ENCODE results near the gene DAB2. TPM values are rescaled to one million over a fixed set of nuclear protein-coding genes. Genes with fewer than 3 reads are reported as not detected.

Gene DAB2
- total RNA-seq, 1 donor from 2014 or later: 242 TPM

DNA sequence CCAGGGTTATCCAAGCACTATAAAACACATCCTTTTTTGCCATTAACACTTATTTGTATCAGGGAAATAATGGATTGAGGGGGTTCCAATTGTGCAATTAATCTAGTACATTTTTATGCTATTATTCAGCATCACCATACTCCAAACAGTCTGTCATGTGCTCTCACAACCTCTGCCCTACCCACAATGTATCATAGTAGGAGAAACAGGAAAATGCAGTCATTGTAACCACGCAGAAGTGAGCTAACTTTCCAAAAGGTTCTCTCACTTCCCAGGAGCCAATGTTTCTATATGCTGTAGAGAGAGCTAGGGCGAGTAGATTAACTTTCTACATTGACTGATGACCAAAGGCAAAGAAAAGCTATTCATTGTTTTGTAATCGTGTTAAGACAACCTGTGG is 29.8 kb downstream of the DAB2 start:
- DNase-seq (ENCODE audit: extremely low read depth, low read depth, low spot score): no peak

GRCh38 chr5:39390945-39391344 is 33.8 kb downstream of the DAB2 start:
- no peak for DNase-seq (ENCODE audit: extremely low read depth, low read depth, low spot score)

- no peak for DNase-seq (ENCODE audit: extremely low read depth, low read depth, low spot score)
Measured at GRCh38 chr5:39387293-39387692, 37.5 kb downstream of the DAB2 start.

DNA sequence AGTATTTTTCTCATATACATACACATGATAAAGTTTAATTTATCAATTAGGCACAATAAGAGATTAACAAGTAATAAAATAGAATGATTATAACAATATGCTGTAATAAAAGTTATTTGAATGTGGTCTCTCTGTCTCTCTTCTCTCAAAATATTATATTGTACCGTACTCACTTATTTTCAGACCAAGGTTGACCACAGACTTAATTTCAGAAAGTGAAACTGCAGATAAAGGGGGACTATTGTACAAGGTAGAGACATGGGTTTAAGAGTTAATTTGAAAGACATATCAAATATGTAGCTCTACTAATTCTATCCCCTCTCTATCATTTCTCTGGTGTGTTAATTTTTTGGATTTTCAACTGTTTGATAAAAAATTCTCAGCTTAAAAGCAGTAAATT is 40.5 kb downstream of the DAB2 start:
- no peak for DNase-seq (ENCODE audit: extremely low read depth, low read depth, low spot score)

DNA sequence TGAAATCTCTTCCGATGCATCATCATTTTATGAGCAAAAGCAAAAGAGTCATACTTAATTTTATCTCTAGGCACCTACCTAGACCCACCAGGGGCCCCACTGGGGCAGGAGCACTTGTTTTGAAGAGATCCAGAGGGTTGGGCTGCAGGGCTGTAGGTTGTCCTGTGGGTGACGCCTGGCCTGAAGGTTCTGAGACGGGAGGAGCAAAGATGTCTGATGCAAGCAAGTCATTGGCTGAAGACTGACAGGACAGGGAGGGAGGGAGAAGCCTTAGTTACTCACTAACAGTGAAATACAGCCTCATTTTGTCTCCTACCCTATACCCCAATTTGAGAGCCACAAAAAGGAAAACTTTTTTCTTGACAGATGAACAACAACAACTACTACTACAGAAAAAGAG is 43.4 kb downstream of the DAB2 start:
- DNase-seq (ENCODE audit: extremely low read depth, low read depth, low spot score): no peak

DNA sequence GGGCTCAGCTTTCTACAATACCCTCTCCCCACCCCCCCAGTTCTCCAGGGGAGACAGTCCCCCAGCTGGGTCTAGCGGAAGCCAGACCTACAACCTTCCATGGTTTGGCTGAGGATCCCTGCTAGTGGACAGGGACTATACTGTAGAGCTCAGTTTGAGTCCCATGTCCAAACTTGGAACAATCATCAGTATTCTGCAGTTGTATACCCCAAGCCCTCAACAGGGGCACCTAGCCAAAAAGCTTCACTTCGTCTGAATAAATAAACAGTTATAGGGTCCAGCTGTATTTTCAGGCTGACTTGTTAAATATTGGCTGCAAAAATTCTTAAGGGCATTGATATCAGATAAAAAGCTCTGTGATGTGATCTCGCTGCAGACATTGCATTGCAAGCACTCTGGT is 45.1 kb downstream of the DAB2 start:
- DNase-seq (ENCODE audit: extremely low read depth, low read depth, low spot score): no peak

DNA sequence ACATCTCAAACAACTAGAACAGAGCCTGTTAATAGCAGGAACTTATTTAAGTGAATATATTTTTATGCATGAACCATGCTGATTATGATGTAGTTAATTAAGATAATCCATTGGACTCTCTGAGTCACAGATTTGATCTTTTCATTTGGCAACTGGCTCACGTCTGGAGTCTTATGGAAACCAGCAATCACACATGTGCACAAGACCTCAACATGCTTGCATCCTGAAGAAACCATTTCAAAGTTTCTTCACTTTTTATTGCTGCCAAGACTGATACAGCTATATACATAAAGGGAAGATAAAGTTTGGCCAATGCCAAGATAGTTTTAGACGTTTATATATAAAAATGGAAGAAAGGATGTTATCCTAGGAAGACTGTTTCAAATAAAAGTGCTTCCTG is 47.2 kb downstream of the DAB2 start:
- no peak for DNase-seq (ENCODE audit: extremely low read depth, low read depth, low spot score)

- DNase-seq (ENCODE audit: extremely low read depth, low read depth, low spot score): no peak
Measured at GRCh38 chr5:39376293-39376714, 48.5 kb downstream of the DAB2 start.

DNA sequence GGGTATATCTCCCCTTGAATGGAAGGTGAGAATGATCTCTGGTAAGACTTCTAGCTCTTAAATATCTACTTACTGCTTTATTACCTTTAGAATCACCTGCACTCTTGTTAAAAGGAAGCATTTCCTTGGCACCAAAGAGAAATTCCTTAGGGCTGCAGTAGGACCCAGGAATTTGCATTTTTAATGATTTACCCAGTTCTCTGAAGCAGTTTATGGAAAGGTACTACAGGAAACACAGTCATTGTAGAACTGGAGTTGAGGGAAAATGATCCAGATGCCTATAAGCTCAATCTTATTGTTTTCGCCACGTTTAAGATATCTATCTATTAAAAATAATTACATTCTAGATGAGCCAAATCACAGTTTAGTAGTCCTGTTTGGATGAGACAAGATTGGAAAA is 51.0 kb downstream of the DAB2 start:
- no peak for DNase-seq (ENCODE audit: extremely low read depth, low read depth, low spot score)

GRCh38 chr5:39371367-39371635 is 53.5 kb downstream of the DAB2 start:
- no peak for DNase-seq (ENCODE audit: extremely low read depth, low read depth, low spot score)

DNA sequence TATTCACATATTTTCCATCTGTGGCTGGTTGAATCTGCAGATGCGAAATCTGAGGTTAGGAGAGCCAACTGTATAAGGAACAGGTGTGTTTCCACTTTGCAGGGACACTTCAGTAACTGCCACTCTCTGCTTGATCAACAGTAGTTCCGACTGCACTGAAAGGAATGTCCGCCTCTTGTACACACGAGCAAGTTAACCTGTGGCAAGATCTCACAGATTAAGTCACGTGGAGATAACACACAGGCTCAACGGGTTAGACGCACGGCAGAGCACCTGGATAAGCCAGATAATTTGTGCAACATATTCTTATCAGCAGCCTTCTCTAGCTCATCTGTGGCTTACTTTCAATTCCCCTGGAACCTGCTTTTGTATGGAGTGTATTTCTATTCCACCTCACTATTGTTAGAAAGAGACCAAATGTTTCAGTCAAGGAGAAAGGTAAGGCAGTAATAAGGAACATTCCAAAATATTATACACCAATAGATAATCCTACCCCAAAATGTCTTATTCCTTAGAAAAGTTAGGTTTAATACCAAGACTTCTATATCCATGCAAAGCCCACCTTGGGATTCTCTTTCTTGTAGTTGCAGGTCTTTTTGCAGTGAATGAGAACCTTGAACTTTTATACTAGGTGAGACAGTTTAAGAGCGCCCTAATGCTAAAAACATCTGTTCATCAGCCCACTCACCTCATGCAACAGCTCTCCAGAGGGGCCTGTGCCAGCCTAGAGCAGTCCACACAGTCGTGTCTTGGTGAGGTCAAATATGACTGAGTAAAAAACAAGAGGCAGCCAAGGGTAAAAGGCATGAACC is 54.0 kb downstream of the DAB2 start:
- no peak for DNase-seq (ENCODE audit: extremely low read depth, low read depth, low spot score)

DNA sequence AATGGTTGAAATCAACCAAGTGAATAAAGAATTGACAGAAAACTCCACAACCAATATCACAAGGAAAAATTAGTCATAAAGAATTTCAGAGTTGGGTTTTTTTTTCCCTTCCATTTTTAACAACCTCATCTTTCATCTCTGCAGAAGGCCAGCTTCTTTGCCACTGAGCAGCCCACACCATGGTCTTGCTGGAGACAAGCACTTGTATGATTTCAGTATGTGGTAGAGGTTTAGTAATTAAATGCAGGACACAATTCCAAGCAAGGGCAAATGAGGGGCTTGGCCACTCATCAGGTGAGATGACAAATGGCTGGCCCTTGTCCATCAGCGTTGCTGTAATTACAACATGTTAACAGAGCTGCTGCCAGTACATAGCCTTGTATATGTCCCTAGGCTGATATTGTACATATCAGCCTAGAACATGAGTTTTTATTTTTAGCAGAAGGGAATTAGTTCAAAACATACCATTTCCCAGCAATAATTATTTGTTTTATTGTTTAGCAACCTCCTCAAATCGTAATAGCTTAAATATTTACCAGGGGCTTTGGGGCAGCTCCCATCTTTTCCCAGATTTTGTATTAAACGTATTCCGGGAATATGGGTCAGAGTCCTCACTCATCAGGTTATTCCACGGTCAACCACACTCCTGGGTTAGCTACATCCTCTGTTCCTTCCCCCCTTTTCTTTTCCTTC is 55.5 kb downstream of the DAB2 start:
- no peak for DNase-seq (ENCODE audit: extremely low read depth, low read depth, low spot score)

- DNase-seq (ENCODE audit: extremely low read depth, low read depth, low spot score): no peak
Measured at GRCh38 chr5:39368116-39368515, 56.7 kb downstream of the DAB2 start.

DNA sequence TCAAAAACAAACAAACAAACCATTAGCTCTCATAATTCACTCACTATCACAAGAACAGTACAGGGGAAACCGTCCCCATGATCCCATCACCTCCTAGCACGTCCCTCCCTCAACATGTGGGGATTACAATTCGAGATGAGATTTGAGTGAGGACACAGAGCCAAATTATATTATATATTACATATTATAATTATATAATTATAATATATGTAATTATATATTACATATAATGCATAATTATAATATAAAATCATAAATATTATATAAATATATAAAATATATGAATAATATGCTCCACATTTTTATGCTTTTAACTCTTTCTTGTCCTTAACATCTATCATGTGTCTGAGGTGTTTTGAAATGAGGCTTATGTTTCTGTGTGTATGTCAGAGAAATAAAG is 57.1 kb downstream of the DAB2 start:
- DNase-seq (ENCODE audit: extremely low read depth, low read depth, low spot score): no peak

GRCh38 chr5:39364367-39364766 is 60.4 kb downstream of the DAB2 start, which contains the start of gene C9:
Gene C9 (minus strand): TSS chr5:39364495. CDS start chr5:39364464, 31 bp downstream.
- DNase-seq (ENCODE audit: extremely low read depth, low read depth, low spot score): no peak

GRCh38 chr5:39363217-39363616 is 61.6 kb downstream of the DAB2 start:
- no peak for DNase-seq (ENCODE audit: extremely low read depth, low read depth, low spot score)

DNA sequence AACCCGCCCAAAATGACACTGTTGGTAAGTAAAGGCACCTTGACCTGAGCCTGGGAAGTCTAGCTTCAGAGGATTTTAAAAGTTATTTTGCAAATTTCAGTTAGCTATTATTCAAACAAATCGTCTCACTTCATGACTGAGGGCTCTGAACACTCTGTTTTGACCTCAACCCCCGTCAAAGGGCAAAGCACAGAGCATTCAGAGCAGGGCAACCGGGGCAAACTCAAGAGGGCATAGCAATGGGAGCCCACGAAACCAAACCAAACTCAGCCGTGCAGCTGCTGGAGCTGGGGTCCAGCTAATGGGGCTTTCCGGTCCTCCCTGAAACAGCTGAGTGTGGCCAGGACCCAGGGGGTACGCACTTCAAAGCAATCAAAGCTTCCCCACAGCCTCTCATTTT is 62.1 kb downstream of the DAB2 start:
- DNase-seq (ENCODE audit: extremely low read depth, low read depth, low spot score): no peak

GRCh38 chr5:39361306-39361705 is 63.5 kb downstream of the DAB2 start:
- DNase-seq (ENCODE audit: extremely low read depth, low read depth, low spot score): no peak

GRCh38 chr5:39360471-39361111 is 64.2 kb downstream of the DAB2 start:
- DNase-seq (ENCODE audit: extremely low read depth, low read depth, low spot score): peak; percentile 65

DNA sequence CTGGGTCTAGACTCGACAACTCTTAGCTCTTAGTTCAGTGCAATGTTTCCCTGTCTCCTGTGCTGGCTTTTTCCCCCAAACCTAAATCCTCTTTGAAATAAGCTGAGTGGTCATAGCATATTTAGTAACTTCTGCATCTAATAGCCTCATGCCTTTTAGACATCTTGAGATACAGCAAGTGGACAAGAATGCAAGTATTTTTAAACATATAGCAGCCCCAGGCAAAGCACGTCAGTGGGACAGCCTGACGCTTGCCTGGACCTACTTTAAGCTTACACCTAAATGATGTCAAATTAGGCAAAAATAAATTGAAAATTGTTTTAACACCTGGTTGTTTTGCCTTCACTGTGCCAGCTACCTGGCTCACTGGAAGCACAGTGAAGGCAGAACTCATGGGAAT is 68.5 kb downstream of the DAB2 start:
- no peak for DNase-seq (ENCODE audit: extremely low read depth, low read depth, low spot score)

DNA sequence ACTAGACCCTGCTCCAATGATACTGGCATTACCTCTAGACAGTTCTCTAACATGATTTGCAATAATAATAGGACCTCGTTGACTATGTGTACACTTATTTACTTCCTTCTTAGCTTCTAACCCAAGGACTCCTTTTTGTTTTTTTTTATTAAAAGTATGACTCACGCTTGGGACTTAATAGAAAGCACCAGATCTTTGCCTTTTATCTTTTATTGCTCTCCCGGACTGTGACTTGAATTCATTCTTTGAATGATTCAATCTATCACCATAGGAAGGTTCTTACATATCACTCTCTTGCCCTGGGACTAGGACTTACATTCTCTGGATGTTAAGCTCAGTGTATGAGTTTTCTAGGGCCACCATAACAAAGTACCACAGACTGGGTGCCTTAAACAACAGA is 69.5 kb downstream of the DAB2 start:
- no peak for DNase-seq (ENCODE audit: extremely low read depth, low read depth, low spot score)
